ENCODE measurements around the gene ELF2.

DNA sequence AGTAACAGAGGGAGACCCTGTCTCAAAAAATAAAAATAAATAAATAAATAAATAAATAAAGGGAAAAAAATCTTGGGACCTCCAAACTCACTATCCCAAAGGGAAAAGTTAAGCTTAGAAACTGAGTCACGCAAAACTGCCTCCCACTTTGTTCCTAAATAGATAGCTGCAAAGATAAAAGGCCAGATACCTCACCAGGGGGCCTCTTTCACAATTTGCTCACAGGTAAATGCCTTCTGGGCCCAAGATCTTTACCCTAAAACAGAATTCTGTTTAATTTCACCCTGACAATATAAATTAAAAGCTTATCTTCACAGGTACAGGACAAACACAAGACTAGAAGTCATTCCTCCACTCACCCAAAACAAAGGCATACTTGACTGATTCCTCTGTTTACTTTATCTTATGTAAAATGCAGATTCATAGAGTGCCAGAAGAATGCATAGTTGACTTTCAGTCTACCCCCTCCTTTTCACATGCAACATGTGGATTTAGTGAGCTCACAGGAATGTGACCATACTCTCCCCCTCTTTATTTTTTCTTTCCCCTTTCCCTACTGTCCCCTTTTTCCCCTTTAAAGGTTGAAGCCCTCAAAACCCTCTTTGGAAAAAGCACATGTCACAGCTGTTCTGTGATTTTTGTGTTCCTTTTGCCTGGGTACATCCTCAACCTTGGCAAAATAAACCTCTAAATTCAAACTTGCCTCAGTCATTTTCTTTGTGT lies 23.4 kb downstream of the ELF2 start:
- TF ChIP-seq EZH2 (IDR thresholded peaks at IDR 0.05; ENCODE audit: low read depth, unreplicated experiment) (no peak), EZH2phosphoT487 (IDR thresholded peaks at IDR 0.05; ENCODE audit: unreplicated experiment) (no peak), CTCF (conservative IDR thresholded peaks at IDR 0.05; ENCODE audit: low read depth in 2 of 2) (no peak), STAT1 (IDR thresholded peaks at IDR 0.05; ENCODE audit: unreplicated experiment) (no peak), POLR2AphosphoS5 (IDR thresholded peaks at IDR 0.05; ENCODE audit: low read depth) (0 out of 2 replicates have a peak, but pooled peaks have one; percentile 32), NANOG (IDR thresholded peaks at IDR 0.05; ENCODE audit: borderline replicate concordance) (peak; percentile 68), JUNB (IDR thresholded peaks at IDR 0.05; ENCODE audit: unreplicated experiment) (no peak), ZNF114 (CRISPR knock-in tag; IDR thresholded peaks at IDR 0.05) (no peak), CREB1 (CRISPR knock-in tag; IDR thresholded peaks at IDR 0.05; ENCODE audit: low read depth) (peak; percentile 70), REST (IDR thresholded peaks at IDR 0.05; ENCODE audit: unreplicated experiment) (no peak)
- TF ChIP-seq, protein P1, sequence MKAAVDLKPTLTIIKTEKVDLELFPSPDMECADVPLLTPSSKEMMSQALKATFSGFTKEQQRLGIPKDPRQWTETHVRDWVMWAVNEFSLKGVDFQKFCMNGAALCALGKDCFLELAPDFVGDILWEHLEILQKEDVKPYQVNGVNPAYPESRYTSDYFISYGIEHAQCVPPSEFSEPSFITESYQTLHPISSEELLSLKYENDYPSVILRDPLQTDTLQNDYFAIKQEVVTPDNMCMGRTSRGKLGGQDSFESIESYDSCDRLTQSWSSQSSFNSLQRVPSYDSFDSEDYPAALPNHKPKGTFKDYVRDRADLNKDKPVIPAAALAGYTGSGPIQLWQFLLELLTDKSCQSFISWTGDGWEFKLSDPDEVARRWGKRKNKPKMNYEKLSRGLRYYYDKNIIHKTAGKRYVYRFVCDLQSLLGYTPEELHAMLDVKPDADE (IDR thresholded peaks at IDR 0.05) = no peak
